Smooth muscle cell (in vitro differentiated cells): Measurements from ENCODE around the gene HELQ. TPM values are rescaled to one million over a fixed set of nuclear protein-coding genes. Genes with fewer than 3 reads are reported as not detected.

Source experiments
- DNase-seq: peaks from one replicate; lab custom pipeline; 2025; ENCODE audit not compliant: unreplicated experiment; lab: John Stamatoyannopoulos, UW
- H2AFZ ChIP-seq: fragments of 200-600 bp; sonication (generic); 2 replicates; pipeline ENCODE4 v1.6.0; 2016; ENCODE audit warnings: antibody characterized with exemption, low read depth, mild to moderate bottlenecking
- H3F3A ChIP-seq: fragments of 200-600 bp; sonication (generic); 2 replicates; pipeline ENCODE4 v1.6.0; 2017; ENCODE audit warnings: antibody characterized with exemption, low read depth
- H3K27ac ChIP-seq: fragments of 200-600 bp; sonication (generic); 2 replicates; pipeline ENCODE4 v1.5.1; 2016; ENCODE audit warnings: low read depth, mild to moderate bottlenecking
- H3K27me3 ChIP-seq: fragments of 200-600 bp; sonication (generic); 2 replicates; pipeline ENCODE4 v1.6.1; 2016; ENCODE audit warnings: low read depth, mild to moderate bottlenecking
- H3K36me3 ChIP-seq: fragments of 200-600 bp; sonication (generic); 2 replicates; pipeline ENCODE4 v1.5.1; 2016; ENCODE audit warnings: low read depth
- H3K4me1 ChIP-seq: fragments of 200-600 bp; sonication (generic); 2 replicates; pipeline ENCODE4 v1.5.1; 2016; ENCODE audit warnings: low read depth
- H3K4me2 ChIP-seq: fragments of 200-600 bp; sonication (generic); 2 replicates; pipeline ENCODE4 v1.6.0; 2016; ENCODE audit warnings: mild to moderate bottlenecking
- H3K4me3 ChIP-seq: fragments of 200-600 bp; sonication (generic); 2 replicates; pipeline ENCODE4 v1.5.1; 2016; ENCODE audit warnings: mild to moderate bottlenecking
- H3K79me2 ChIP-seq: fragments of 200-600 bp; sonication (generic); 2 replicates; pipeline ENCODE4 v1.6.0; 2016; ENCODE audit warnings: low read depth, mild to moderate bottlenecking
- H3K9ac ChIP-seq: fragments of 200-600 bp; sonication (generic); 2 replicates; pipeline ENCODE4 v1.6.0; 2016; ENCODE audit warnings: low read depth
- H3K9me3 ChIP-seq: fragments of 200-600 bp; sonication (generic); replicated peaks from 2 replicates; pipeline ENCODE4 v1.5.1; 2016; ENCODE audit warnings: low read depth
- H4K20me1 ChIP-seq: fragments of 200-600 bp; sonication (generic); 2 replicates; pipeline ENCODE4 v1.6.0; 2016; ENCODE audit warnings: low read depth
- WGBS: methylation state at CpG from one replicate; pipeline ENCODE4 v1.1.7; 2016; ENCODE audit warnings: low lambda C conversion rate; 5-methylcytosine and 5-hydroxymethylcytosine counted together
- polyA plus RNA-seq: library from polyadenylated mRNA; unstranded; fragments of >200 nt; fragmentation: Nextera tagmentation; extraction: Ambion mirVana; gene quantifications from 2 replicates; pipeline ENCODE4 v1.2.1, GENCODE V29; 2016
- total RNA-seq: library from RNA; depleted of rRNA; stranded (reverse); fragments of >200 nt; gene quantifications from 2 replicates; pipeline ENCODE4 v1.2.3, GENCODE V29; 2014
- TF ChIP-seq, protein P1 (sequence below): fragments of 200-600 bp; sonication (generic); IDR thresholded peaks from 2 replicates; pipeline ENCODE4 v1.5.1; 2017; ENCODE audit warnings: borderline replicate concordance, mild to moderate bottlenecking, antibody characterized with exemption; ENCODE audit not compliant: insufficient read depth, poor library complexity, severe bottlenecking

The HELQ gene
- total and polyA plus RNA-seq, 2 experiments from 2014 or later, result 5.7 to 6.1 TPM

DNA sequence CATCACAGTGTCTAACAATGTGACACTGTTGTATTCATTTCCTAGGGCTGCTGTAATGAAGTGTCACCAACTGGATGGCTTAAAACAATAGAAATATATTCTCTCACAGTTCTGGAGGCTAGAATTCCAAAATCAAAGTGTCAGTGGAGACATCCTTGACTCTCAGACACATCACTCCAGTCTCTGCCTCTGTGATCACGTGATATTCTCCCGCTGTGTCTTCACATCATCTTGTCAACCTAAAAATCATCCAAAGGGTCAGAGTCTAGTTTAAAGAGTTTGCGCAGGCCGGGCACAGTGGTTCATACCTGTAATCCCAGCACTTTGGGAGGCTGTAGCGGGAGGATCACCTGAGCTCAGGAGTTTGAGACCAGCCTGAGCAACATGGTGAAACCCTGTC, 84.4 kb downstream of the HELQ start:
- no peak overlapping the region for H3K4me2 ChIP-seq
- H3K79me2 ChIP-seq, result no peaks in the 10 kb centered on the region
- 89% methylated on average over 5 of the region's 5 CpGs for WGBS
- H3K27me3 ChIP-seq, result no peaks in the 10 kb centered on the region
- no peaks in the 10 kb centered on the region for H4K20me1 ChIP-seq
- H2AFZ ChIP-seq, result no peak overlapping the region
- no peaks in the 10 kb centered on the region for H3K4me1 ChIP-seq
- H3K27ac ChIP-seq, result no peak overlapping the region
- DNase-seq, result no peak
- H3K36me3 ChIP-seq, result no peaks in the 10 kb centered on the region
- no peak overlapping the region for H3K4me3 ChIP-seq
- no peaks in the 10 kb centered on the region for H3K9me3 ChIP-seq
- TF ChIP-seq, protein P1, sequence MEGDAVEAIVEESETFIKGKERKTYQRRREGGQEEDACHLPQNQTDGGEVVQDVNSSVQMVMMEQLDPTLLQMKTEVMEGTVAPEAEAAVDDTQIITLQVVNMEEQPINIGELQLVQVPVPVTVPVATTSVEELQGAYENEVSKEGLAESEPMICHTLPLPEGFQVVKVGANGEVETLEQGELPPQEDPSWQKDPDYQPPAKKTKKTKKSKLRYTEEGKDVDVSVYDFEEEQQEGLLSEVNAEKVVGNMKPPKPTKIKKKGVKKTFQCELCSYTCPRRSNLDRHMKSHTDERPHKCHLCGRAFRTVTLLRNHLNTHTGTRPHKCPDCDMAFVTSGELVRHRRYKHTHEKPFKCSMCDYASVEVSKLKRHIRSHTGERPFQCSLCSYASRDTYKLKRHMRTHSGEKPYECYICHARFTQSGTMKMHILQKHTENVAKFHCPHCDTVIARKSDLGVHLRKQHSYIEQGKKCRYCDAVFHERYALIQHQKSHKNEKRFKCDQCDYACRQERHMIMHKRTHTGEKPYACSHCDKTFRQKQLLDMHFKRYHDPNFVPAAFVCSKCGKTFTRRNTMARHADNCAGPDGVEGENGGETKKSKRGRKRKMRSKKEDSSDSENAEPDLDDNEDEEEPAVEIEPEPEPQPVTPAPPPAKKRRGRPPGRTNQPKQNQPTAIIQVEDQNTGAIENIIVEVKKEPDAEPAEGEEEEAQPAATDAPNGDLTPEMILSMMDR, result no peak
- H3K9ac ChIP-seq, result no peak overlapping the region
- H3F3A ChIP-seq, result no peaks in the 10 kb centered on the region

DNA sequence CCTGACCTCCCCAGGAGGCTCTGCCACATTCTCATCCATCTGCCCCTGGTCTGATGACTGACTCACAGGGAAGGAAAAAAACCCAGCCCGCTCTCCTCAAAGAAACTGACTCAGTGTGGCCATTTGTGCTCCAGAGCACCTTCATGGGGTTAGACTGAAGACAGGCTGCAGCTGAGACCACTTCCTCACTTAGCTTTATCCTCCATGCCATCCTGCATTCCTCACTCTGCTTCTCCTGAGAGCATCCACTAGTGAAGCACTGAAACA, 85.0 kb downstream of the HELQ start:
- Histone ChIP-seq H3K9ac (no peak overlapping the region), H3K27ac (no peak overlapping the region), H3K36me3 (no peaks in the 10 kb centered on the region), H3K79me2 (no peaks in the 10 kb centered on the region), H3K4me3 (no peak overlapping the region), H3K4me2 (no peak overlapping the region), H3K4me1 (no peaks in the 10 kb centered on the region), H2AFZ (no peak overlapping the region), H4K20me1 (no peaks in the 10 kb centered on the region), H3K9me3 (no peaks in the 10 kb centered on the region), H3K27me3 (no peaks in the 10 kb centered on the region), H3F3A (no peaks in the 10 kb centered on the region)
- DNase-seq, result no peak
- WGBS, result 85% methylated on average over 1 of the region's 1 CpG
- TF ChIP-seq, protein P1, result no peak

DNA sequence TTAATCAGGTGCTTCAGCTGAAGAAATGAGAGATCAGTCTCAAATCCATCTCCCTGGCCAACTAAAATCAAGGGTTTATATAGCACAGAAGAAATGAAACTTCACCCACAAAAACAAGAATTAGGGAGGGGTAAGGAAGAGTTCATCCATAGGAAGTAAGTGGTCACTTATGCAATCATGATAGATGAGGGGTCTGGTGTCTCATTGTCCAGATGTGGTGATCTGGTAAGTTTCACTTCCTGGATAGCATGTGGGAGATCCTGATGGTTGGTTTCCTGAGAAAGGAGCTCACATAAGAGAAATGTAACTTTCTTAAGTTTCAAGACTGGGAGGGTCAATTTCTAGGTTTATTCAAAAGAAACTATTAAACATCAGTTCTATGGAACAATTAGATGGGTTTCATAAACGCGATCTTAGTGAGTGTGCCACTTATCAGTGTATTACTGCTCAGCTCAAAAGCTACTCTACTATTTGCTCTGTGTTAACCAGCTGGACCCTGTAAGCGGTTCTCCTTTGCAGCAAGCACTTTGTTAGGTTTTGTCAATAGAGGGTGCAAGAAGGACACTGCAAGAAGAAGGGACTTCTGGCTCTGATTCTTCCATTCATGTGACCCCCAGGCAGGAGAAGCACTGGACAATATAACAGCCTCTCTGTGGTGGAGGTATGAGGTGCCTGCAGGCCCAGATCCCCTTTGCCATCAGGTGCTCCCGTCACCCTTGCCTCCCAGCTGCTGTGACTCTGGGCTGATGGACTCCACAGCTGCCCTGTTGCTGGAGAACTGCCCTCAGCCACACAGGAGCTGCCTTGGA, 85.6 kb downstream of the HELQ start:
- no peaks in the 10 kb centered on the region for H3K36me3 ChIP-seq
- WGBS, result 75% methylated on average over 4 of the region's 4 CpGs
- no peaks in the 10 kb centered on the region for H4K20me1 ChIP-seq
- H3K9ac ChIP-seq, result no peak overlapping the region
- TF ChIP-seq, protein P1, result no peak
- DNase-seq, result no peak
- no peaks in the 10 kb centered on the region for H3F3A ChIP-seq
- H3K4me1 ChIP-seq, result no peaks in the 10 kb centered on the region
- no peaks in the 10 kb centered on the region for H3K9me3 ChIP-seq
- H3K27ac ChIP-seq, result no peak overlapping the region
- no peaks in the 10 kb centered on the region for H3K27me3 ChIP-seq
- no peak overlapping the region for H2AFZ ChIP-seq
- no peak overlapping the region for H3K4me2 ChIP-seq
- no peaks in the 10 kb centered on the region for H3K79me2 ChIP-seq
- H3K4me3 ChIP-seq, result no peak overlapping the region

DNA sequence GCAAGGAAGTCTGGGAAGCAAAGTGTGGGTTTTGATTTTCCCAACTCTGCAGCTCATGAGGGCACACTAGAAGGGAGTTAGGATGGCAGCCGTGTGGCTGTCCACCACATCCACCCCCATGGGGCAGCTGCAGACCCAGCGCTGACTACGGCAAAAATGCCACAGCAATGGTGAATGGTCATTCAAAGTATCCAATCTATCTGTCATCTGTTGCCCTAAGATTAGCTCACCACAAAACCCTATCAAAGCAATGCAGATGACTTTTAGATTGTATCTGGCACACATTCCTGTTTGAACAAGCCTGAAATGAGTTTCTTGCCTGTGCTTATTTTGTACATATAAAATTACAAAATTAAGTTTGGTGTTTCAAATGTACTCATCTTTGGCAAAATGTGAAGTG, 91.3 kb downstream of the HELQ start:
- Histone ChIP-seq H3K4me3 (no peak overlapping the region), H3K4me2 (no peak overlapping the region), H3K36me3 (no peaks in the 10 kb centered on the region), H3K4me1 (no peaks in the 10 kb centered on the region), H3K79me2 (no peaks in the 10 kb centered on the region), H3K9me3 (no peaks in the 10 kb centered on the region), H2AFZ (no peak overlapping the region), H3K27ac (no peak overlapping the region), H3K27me3 (no peaks in the 10 kb centered on the region), H3F3A (no peaks in the 10 kb centered on the region), H4K20me1 (no peaks in the 10 kb centered on the region), H3K9ac (no peak overlapping the region)
- TF ChIP-seq, protein P1, result no peak
- 73% methylated on average over 3 of the region's 3 CpGs for WGBS
- DNase-seq, result no peak
